Tibial nerve (tissue), 4 donors: ENCODE results near the gene GMPR2.

Source experiments
- EP300 ChIP-seq, 2 donors: sonication (generic); formaldehyde crosslinking; IDR thresholded peaks; one replicate each; pipeline ENCODE4 v1.6.1; 2017; ENCODE audit warnings: antibody characterized with exemption in 2 of 2, mild to moderate bottlenecking in 1 of 2
- POLR2A ChIP-seq, 2 donors: fragments of 450-650 bp; IDR thresholded peaks; one replicate each; pipeline ENCODE4 v1.6.1; 2017; ENCODE audit warnings: antibody characterized with exemption in 2 of 2, mild to moderate bottlenecking in 2 of 2, moderate library complexity in 2 of 2
- TF ChIP-seq, protein P1 (sequence below), 5 experiments: fragments of 200-600 bp in 3 of 5; fragments of 450-650 bp in 2 of 5; sonication (generic) in 3 of 5; IDR thresholded peaks; one replicate each; pipeline ENCODE4 v1.5.1; 2016 to 2019; ENCODE audit warnings: antibody characterized with exemption in 5 of 5, mild to moderate bottlenecking in 3 of 5, moderate library complexity in 2 of 5

DNA sequence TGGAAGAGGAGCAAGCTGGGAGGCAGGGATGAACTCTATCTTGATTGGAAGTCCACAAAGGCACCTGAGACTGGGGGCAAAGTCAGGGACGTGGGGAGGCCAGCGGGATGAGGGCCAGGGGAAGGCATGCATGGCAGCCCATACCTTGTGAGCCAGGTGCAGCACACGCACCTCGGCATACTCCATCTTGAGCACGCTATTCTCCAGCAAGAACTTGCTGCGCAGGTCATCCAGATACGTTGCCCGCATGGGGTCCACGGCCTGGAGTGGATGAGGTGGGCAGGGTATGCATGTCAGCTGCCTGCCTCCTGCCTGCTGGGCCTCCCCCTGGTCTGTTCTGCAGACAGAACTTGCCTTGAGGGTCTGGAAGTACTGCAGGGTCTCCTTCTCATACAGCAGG, 34.8 kb downstream of the GMPR2 start:
- TF ChIP-seq, protein P1, sequence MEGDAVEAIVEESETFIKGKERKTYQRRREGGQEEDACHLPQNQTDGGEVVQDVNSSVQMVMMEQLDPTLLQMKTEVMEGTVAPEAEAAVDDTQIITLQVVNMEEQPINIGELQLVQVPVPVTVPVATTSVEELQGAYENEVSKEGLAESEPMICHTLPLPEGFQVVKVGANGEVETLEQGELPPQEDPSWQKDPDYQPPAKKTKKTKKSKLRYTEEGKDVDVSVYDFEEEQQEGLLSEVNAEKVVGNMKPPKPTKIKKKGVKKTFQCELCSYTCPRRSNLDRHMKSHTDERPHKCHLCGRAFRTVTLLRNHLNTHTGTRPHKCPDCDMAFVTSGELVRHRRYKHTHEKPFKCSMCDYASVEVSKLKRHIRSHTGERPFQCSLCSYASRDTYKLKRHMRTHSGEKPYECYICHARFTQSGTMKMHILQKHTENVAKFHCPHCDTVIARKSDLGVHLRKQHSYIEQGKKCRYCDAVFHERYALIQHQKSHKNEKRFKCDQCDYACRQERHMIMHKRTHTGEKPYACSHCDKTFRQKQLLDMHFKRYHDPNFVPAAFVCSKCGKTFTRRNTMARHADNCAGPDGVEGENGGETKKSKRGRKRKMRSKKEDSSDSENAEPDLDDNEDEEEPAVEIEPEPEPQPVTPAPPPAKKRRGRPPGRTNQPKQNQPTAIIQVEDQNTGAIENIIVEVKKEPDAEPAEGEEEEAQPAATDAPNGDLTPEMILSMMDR (IDR thresholded peaks at IDR 0.05) = no peak
- TF ChIP-seq EP300 (IDR thresholded peaks at IDR 0.05) (no peak), POLR2A (IDR thresholded peaks at IDR 0.05) (no peak)
